NCI-H2081 treated with DMSO at 0.1 percent for 48 hours (cell line): ENCODE results near the gene ERGIC1.

Experiments used
- DNase-seq: peaks from one replicate; lab custom pipeline; 2025; lab: John Stamatoyannopoulos, UW

ERGIC1 gene

GRCh38 chr5:172949426-172949825, 115.4 kb downstream of the ERGIC1 start:
- DNase-seq: no peak

- DNase-seq: no peak
Measured at GRCh38 chr5:172950176-172950965, 116.3 kb downstream of the ERGIC1 start.

- no peak for DNase-seq
Measured at GRCh38 chr5:172951371-172952033, 117.5 kb downstream of the ERGIC1 start.

GRCh38 chr5:172952034-172952511, 118.0 kb downstream of the ERGIC1 start:
- no peak for DNase-seq

GRCh38 chr5:172953776-172954675, 120.0 kb downstream of the ERGIC1 start:
- DNase-seq: no peak

- DNase-seq: no peak
Measured at GRCh38 chr5:172954751-172955159, 120.7 kb downstream of the ERGIC1 start.

- DNase-seq: no peak
Measured at GRCh38 chr5:172956228-172956627, 122.2 kb downstream of the ERGIC1 start.

- DNase-seq: no peak
Measured at GRCh38 chr5:172956936-172957335, 122.9 kb downstream of the ERGIC1 start.

- DNase-seq: no peak
Measured at GRCh38 chr5:172957458-172957857, 123.4 kb downstream of the ERGIC1 start.

GRCh38 chr5:172958331-172959046, 124.4 kb downstream of the ERGIC1 start:
- no peak for DNase-seq

- DNase-seq: no peak
Measured at GRCh38 chr5:172959824-172960799, 126.1 kb downstream of the ERGIC1 start.

- no peak for DNase-seq
Measured at GRCh38 chr5:172969921-172970320, 135.9 kb downstream of the ERGIC1 start.

GRCh38 chr5:172971482-172971881, 137.4 kb downstream of the ERGIC1 start:
- no peak for DNase-seq

- no peak for DNase-seq
Measured at GRCh38 chr5:172972552-172972951, 138.5 kb downstream of the ERGIC1 start.

- DNase-seq: no peak
Measured at GRCh38 chr5:172973127-172973916, 139.3 kb downstream of the ERGIC1 start.

GRCh38 chr5:172973931-172974330, 139.9 kb downstream of the ERGIC1 start:
- DNase-seq: no peak

- DNase-seq: no peak
Measured at GRCh38 chr5:172975289-172975688, 141.2 kb downstream of the ERGIC1 start.

GRCh38 chr5:172979778-172980177, 145.7 kb downstream of the ERGIC1 start:
- DNase-seq: no peak

GRCh38 chr5:172981931-172982330, 147.9 kb downstream of the ERGIC1 start:
- DNase-seq: no peak
